GM21390 (cell line): ENCODE data around the gene ADH4.
"Not testable (repeated sequence)": the region's sequence is repeated elsewhere in the genome, so short reads cannot be mapped to it uniquely, and the experiment has no call there.

ENCODE experiments used
- ATAC-seq: cut with Tn5 transposase; IDR thresholded peaks from one replicate; pipeline ENCODE4 v1.9.1; 2021; ENCODE audit not compliant: unreplicated experiment

ADH4 gene

GRCh38 chr4:99084595-99084994, 59.5 kb downstream of the ADH4 start:
- no peak for ATAC-seq

GRCh38 chr4:99082192-99082591, 61.9 kb downstream of the ADH4 start:
- ATAC-seq: no peak

- not testable (repeated sequence) for ATAC-seq
These were observed 63.2 kb downstream of the ADH4 start for GRCh38 chr4:99080869-99081268.

- no peak for ATAC-seq
These were observed 64.3 kb downstream of the ADH4 start for GRCh38 chr4:99079625-99080295.

GRCh38 chr4:99078931-99079624, 65.0 kb downstream of the ADH4 start:
- ATAC-seq: no peak

GRCh38 chr4:99078336-99078735, 65.8 kb downstream of the ADH4 start:
- ATAC-seq: no peak

GRCh38 chr4:99077177-99077576, 66.9 kb downstream of the ADH4 start:
- no peak for ATAC-seq

GRCh38 chr4:99076292-99076976, 67.7 kb downstream of the ADH4 start:
- ATAC-seq: no peak

GRCh38 chr4:99074816-99075215, 69.3 kb downstream of the ADH4 start:
- ATAC-seq: no peak
